SK-N-SH (cell line): ENCODE measurements around the gene HNRNPUL1.

Source experiments
- JUND ChIP-seq: IDR thresholded peaks from 2 replicates; pipeline ENCODE4 v1.4.0; 2012
- RAD21 ChIP-seq: IDR thresholded peaks from 2 replicates; pipeline ENCODE4 v1.6.1; 2012; ENCODE audit warnings: mild to moderate bottlenecking, low read length
- TF ChIP-seq, protein P1 (sequence below): fragments of 200-600 bp; sonication (generic); IDR thresholded peaks from 2 replicates; pipeline ENCODE4 v1.6.1; 2017; ENCODE audit warnings: antibody characterized with exemption, mild to moderate bottlenecking, moderate library complexity
- TF ChIP-seq, protein P2 (sequence below): IDR thresholded peaks from 2 replicates; pipeline ENCODE4 v1.4.0; 2012; ENCODE audit warnings: low read depth

DNA sequence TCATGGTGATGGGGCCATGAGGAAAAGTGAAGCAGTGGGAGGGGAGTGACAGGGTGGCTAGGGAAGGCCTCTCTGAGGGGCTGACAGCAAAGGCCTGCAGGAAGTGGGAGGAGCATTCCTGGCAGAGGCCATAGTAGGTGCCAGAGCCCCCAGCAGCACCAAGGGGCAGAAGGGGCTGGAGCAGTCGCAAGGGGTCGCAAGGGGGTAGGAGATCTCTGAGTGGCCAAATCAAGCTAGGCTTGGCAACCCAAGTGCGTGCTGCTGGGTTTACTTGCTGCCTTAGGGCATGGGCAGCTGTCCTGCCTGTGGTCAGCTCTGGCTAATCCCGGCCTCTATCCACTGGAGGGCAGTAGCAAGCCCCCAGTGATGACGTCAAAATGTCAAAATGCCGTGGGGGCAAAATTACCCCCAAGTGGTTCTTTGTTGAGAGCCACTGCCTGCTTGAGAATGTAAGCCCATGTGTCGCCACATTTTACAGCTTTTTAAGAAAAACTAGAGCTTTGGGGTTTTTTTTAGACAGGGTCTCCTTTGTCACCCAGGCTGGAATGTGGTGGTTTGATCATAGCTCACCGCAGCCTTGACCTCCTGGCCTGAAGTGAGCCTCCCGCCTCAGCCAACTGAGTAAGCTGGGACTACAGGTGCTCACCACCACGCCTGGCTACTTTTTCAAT is 57.6 kb downstream of the HNRNPUL1 start:
- TF ChIP-seq, protein P1, sequence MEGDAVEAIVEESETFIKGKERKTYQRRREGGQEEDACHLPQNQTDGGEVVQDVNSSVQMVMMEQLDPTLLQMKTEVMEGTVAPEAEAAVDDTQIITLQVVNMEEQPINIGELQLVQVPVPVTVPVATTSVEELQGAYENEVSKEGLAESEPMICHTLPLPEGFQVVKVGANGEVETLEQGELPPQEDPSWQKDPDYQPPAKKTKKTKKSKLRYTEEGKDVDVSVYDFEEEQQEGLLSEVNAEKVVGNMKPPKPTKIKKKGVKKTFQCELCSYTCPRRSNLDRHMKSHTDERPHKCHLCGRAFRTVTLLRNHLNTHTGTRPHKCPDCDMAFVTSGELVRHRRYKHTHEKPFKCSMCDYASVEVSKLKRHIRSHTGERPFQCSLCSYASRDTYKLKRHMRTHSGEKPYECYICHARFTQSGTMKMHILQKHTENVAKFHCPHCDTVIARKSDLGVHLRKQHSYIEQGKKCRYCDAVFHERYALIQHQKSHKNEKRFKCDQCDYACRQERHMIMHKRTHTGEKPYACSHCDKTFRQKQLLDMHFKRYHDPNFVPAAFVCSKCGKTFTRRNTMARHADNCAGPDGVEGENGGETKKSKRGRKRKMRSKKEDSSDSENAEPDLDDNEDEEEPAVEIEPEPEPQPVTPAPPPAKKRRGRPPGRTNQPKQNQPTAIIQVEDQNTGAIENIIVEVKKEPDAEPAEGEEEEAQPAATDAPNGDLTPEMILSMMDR, result peak; percentile 80
- TF ChIP-seq RAD21, result peak; percentile 53
- TF ChIP-seq JUND, result no peak
- TF ChIP-seq, protein P2, sequence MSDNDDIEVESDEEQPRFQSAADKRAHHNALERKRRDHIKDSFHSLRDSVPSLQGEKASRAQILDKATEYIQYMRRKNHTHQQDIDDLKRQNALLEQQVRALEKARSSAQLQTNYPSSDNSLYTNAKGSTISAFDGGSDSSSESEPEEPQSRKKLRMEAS, result no peak
